GM23248 (cell line): Measurements from ENCODE around the gene RFX8. TPM values are rescaled to one million over a fixed set of nuclear protein-coding genes. Genes with fewer than 3 reads are reported as not detected.

Experiments used
- DNase-seq: peaks from one replicate; pipeline ENCODE4 v3.0.0-alpha.2; 2015
- H2AFZ ChIP-seq: fragments of 200-600 bp; sonication (generic); 2 replicates; pipeline ENCODE4 v1.6.1; 2016; ENCODE audit warnings: antibody characterized with exemption
- H3F3A ChIP-seq: fragments of 200-600 bp; sonication (generic); 2 replicates; pipeline ENCODE4 v1.6.1; 2016; ENCODE audit warnings: mild to moderate bottlenecking, antibody characterized with exemption, mixed run types; ENCODE audit not compliant: insufficient read depth
- H3K27ac ChIP-seq: fragments of 200-600 bp; sonication (generic); 2 replicates; pipeline ENCODE4 v1.5.1; 2016; ENCODE audit warnings: mild to moderate bottlenecking
- H3K27me3 ChIP-seq: fragments of 200-600 bp; sonication (generic); replicated peaks from 2 replicates; pipeline ENCODE4 v1.6.1; 2016; ENCODE audit warnings: mild to moderate bottlenecking; ENCODE audit not compliant: insufficient read depth
- H3K36me3 ChIP-seq: fragments of 200-600 bp; sonication (generic); 2 replicates; pipeline ENCODE4 v1.6.1; 2016; ENCODE audit warnings: low read depth, mild to moderate bottlenecking
- H3K4me1 ChIP-seq: fragments of 200-600 bp; sonication (generic); 2 replicates; pipeline ENCODE4 v1.6.1; 2016; ENCODE audit warnings: mild to moderate bottlenecking; ENCODE audit not compliant: insufficient read depth
- H3K4me2 ChIP-seq: fragments of 200-600 bp; sonication (generic); one replicate; pipeline ENCODE4 v1.6.1; 2016; ENCODE audit warnings: mild to moderate bottlenecking; ENCODE audit not compliant: unreplicated experiment
- H3K4me3 ChIP-seq: fragments of 200-600 bp; sonication (generic); 2 replicates; pipeline ENCODE4 v1.5.1; 2016; ENCODE audit warnings: mild to moderate bottlenecking
- H3K79me2 ChIP-seq: fragments of 200-600 bp; sonication (generic); 2 replicates; pipeline ENCODE4 v1.6.1; 2016; ENCODE audit warnings: mild to moderate bottlenecking; ENCODE audit not compliant: insufficient read depth
- H3K9ac ChIP-seq: fragments of 200-600 bp; sonication (generic); 2 replicates; pipeline ENCODE4 v1.6.1; 2016; ENCODE audit warnings: mild to moderate bottlenecking
- H3K9me2 ChIP-seq: fragments of 200-600 bp; sonication (generic); 2 replicates; pipeline ENCODE4 v1.6.1; 2016; ENCODE audit warnings: mixed run types, mild to moderate bottlenecking, moderate library complexity; ENCODE audit not compliant: insufficient read depth
- H3K9me3 ChIP-seq: fragments of 200-600 bp; sonication (generic); one replicate; pipeline ENCODE4 v1.6.1; 2017; ENCODE audit warnings: low read depth
- H4K20me1 ChIP-seq: fragments of 200-600 bp; sonication (generic); 2 replicates; pipeline ENCODE4 v1.6.0; 2016; ENCODE audit not compliant: insufficient read depth
- EZH2 ChIP-seq: fragments of 200-600 bp; sonication (generic); IDR thresholded peaks from 2 replicates; pipeline ENCODE4 v1.6.1; 2018; ENCODE audit warnings: antibody characterized with exemption, mild to moderate bottlenecking; ENCODE audit not compliant: insufficient read depth, poor library complexity, severe bottlenecking
- EZH2phosphoT487 ChIP-seq: fragments of 200-600 bp; sonication (generic); IDR thresholded peaks from 2 replicates; pipeline ENCODE4 v1.6.1; 2018; ENCODE audit warnings: antibody characterized with exemption, moderate library complexity, mild to moderate bottlenecking, low read depth; ENCODE audit not compliant: insufficient read depth
- WGBS, 2 experiments: methylation state at CpG; one replicate each; pipeline ENCODE4 v1.1.6; 2015 to 2017; ENCODE audit warnings: low lambda C conversion rate in 2 of 2, low coverage in 1 of 2; ENCODE audit errors: missing lambda C conversion rate in 2 of 2; 5-methylcytosine and 5-hydroxymethylcytosine counted together
- in situ Hi-C: fragments of 300-500 bp; cut with MboI; formaldehyde crosslinking; loops from 2 replicates; pipeline ENCODE4 v1.15.0; 2020
- polyA plus RNA-seq: library from polyadenylated mRNA; unstranded; fragments of >200 nt; fragmentation: Nextera tagmentation; extraction: Ambion mirVana; gene quantifications from 2 replicates; pipeline ENCODE4 v1.2.1, GENCODE V29; 2016
- total RNA-seq: library from RNA; depleted of rRNA; stranded (reverse); fragments of >200 nt; shearing (Covaris generic); gene quantifications from 2 replicates; pipeline ENCODE4 v1.2.3, GENCODE V29; 2014

RFX8 gene
- total and polyA plus RNA-seq, 2 experiments from 2014 or later, result 5.9 to 6.4 TPM

DNA sequence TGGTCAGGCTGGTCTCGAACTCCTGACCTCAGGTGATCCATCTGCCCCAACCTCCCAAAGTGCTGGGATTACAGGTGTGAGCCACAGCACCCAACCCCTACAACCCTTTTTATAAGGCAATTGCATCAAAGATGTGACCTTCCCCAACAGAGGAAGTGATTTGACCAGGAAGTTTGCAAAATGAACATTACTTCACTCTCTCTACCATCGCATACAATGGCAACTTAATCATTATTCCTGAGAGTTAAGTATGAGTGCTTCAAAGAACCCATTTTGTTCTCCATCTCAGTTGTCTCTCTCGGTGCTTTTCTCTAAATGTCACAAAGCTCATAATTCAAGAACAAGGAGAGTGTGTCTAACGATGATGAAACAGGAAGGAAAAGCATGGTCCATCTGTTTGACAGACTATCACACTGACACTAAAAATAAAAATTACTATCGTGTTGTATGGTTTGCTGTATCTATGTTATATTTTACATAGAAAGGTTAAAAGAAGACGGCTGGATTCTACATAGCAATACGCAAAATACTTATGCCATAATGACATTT lies 69.5 kb downstream of the RFX8 start:
- Histone ChIP-seq H3K4me1 (0 out of 2 replicates have a peak, but pooled peaks cover 3% of the 10 kb centered on the region), H3K4me2 (no peak overlapping the region), H3K36me3 (0 out of 2 replicates have a peak, but pooled peaks cover 6% of the 10 kb centered on the region), H3K9me2 (no peaks in the 10 kb centered on the region), H3K27ac (no peak overlapping the region), H3F3A (peaks cover 6% of the 10 kb centered on the region; the same call in 1 of the 2 replicates), H3K79me2 (no peaks in the 10 kb centered on the region), H3K4me3 (no peak overlapping the region), H4K20me1 (no peaks in the 10 kb centered on the region), H2AFZ (no peak overlapping the region), H3K9me3 (no peaks in the 10 kb centered on the region), H3K9ac (no peak overlapping the region), H3K27me3 (no peaks in the 10 kb centered on the region)
- in situ Hi-C loops, result no loop called here
- WGBS, 2 experiments, result 95 to 98% methylated on average over 7 of the region's 7 CpGs
- DNase-seq, result no peak
- no peak for TF ChIP-seq EZH2
- no peak for TF ChIP-seq EZH2phosphoT487

DNA sequence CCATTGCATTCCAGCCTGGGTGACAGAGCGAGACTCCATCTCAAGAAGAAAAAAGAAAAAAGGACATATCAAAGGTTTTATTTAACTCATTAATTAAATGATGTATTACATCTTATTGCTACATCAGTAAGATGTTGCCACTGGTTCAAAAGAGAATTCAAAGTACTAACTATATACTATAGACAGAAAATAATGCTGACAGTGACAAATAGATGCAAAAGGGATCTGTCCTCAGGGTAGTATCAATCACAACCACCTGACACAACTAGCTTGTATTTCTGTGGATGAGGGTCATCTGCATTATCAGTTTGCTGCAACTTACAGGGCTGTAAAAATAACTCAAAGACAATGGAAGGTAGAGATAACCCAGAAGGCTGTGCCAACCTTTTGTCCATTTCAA lies 71.2 kb downstream of the RFX8 start:
- H3K79me2 ChIP-seq, result no peaks in the 10 kb centered on the region
- in situ Hi-C loops, result no loop called here

DNA sequence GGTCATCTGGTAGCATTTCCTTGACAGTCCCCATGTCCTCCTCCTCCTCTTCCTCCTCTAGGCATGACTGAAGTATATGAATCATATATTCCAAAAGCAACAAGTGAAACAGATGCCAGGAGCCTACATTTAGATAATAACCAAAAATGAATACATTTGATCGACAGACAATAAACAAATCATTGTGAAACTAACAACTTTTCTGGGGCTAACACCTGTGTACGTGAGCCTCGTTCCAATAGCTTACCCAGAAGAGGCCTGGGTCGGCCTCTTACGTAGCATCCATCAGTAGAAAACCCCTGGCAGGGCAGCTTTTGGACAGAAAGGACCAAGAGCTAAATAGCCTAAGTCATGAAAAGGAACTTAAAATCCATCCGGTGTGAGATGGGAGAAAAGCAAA lies 72.3 kb downstream of the RFX8 start:
- H3K9me2 ChIP-seq, result no peaks in the 10 kb centered on the region
- no peaks in the 10 kb centered on the region for H3K9me3 ChIP-seq
- H3K36me3 ChIP-seq, result 0 out of 2 replicates have a peak, but pooled peaks cover 6% of the 10 kb centered on the region
- H3K4me1 ChIP-seq, result 0 out of 2 replicates have a peak, but pooled peaks cover 3% of the 10 kb centered on the region
- no peaks in the 10 kb centered on the region for H4K20me1 ChIP-seq
- no peak overlapping the region for H3K9ac ChIP-seq
- H3F3A ChIP-seq, result peaks cover 14% of the 10 kb centered on the region; the same call in 1 of the 2 replicates
- H3K4me2 ChIP-seq, result no peak overlapping the region
- no peaks in the 10 kb centered on the region for H3K79me2 ChIP-seq
- no peak for DNase-seq
- no peak overlapping the region for H3K4me3 ChIP-seq
- WGBS, 2 experiments, result 98 to 99% methylated on average over 6 of the region's 6 CpGs
- in situ Hi-C loops, result no loop called here
- TF ChIP-seq EZH2, result no peak
- no peak for TF ChIP-seq EZH2phosphoT487
- H3K27ac ChIP-seq, result no peak overlapping the region
- no peak overlapping the region for H2AFZ ChIP-seq
- no peaks in the 10 kb centered on the region for H3K27me3 ChIP-seq

More for the DNA sequence above, 71.2 kb downstream of the RFX8 start:
- 100% methylated on average over 1 of the region's 1 CpG for WGBS, 2 experiments
- TF ChIP-seq EZH2phosphoT487 (no peak), EZH2 (no peak)
- Histone ChIP-seq H3K4me1 (0 out of 2 replicates have a peak, but pooled peaks cover 3% of the 10 kb centered on the region), H3K9me3 (no peaks in the 10 kb centered on the region), H3K27me3 (no peaks in the 10 kb centered on the region), H3K27ac (no peak overlapping the region), H3K36me3 (0 out of 2 replicates have a peak, but pooled peaks cover 6% of the 10 kb centered on the region), H3K4me3 (no peak overlapping the region), H2AFZ (no peak overlapping the region), H4K20me1 (no peaks in the 10 kb centered on the region), H3K9me2 (no peaks in the 10 kb centered on the region), H3F3A (peaks cover 13% of the 10 kb centered on the region; the same call in 1 of the 2 replicates), H3K4me2 (no peak overlapping the region), H3K9ac (no peak overlapping the region)
- DNase-seq, result no peak

DNA sequence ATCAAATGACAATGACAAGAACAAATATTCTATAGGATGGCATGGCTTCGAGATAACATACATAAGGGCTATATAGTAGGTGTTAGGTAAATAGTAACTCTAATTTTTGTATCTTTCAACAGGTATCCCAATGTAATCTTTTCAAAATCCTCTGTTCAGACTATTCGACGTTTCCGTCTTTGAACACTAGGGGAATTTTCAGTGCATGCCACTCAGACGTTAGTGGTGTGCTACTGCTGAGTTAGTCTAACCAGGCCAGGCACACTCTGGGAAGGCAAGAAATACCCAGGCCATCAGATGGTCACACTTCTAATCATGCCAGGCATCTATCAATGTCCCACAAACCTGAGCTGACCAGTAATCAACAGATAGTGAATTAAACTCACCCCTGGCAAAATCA lies 73.0 kb downstream of the RFX8 start:
- Histone ChIP-seq H3K9me3 (no peaks in the 10 kb centered on the region), H3K4me1 (peaks cover 3% of the 10 kb centered on the region), H3K79me2 (no peaks in the 10 kb centered on the region), H3K27ac (no peak overlapping the region), H4K20me1 (no peaks in the 10 kb centered on the region), H2AFZ (no peak overlapping the region), H3K4me3 (no peak overlapping the region), H3K9me2 (no peaks in the 10 kb centered on the region), H3K36me3 (0 out of 2 replicates have a peak, but pooled peaks cover 6% of the 10 kb centered on the region), H3F3A (peaks cover 14% of the 10 kb centered on the region), H3K4me2 (no peak overlapping the region), H3K27me3 (no peaks in the 10 kb centered on the region), H3K9ac (no peak overlapping the region)
- TF ChIP-seq EZH2phosphoT487, result no peak
- no peak for TF ChIP-seq EZH2
- no peak for DNase-seq
- 77 to 84% methylated on average over 5 of the region's 5 CpGs for WGBS, 2 experiments
- in situ Hi-C loops, result no loop called here

DNA sequence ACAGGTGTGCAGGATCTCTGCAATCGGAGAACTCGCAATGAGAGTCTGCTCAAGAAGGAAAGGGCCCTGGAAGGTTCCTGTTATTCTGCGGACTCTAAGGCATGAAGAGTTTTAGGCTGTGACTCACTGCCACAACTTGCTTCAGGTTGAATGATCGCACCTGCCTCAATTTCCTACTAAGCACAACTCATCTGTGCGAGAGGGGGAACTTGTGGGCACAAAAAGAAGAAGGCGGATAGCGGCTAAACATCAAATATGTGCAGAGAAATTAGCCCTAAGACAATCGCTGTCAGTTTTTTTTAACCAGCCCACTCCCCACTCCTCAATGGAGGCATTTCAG lies 73.6 kb downstream of the RFX8 start:
- WGBS, 2 experiments, result 91 to 94% methylated on average over 8 of the region's 8 CpGs
- peaks cover 9% of the 10 kb centered on the region for H3K4me1 ChIP-seq
- H3K9ac ChIP-seq, result no peak overlapping the region
- no peak overlapping the region for H2AFZ ChIP-seq
- H3K27ac ChIP-seq, result no peak overlapping the region
- no peak overlapping the region for H3K4me3 ChIP-seq
- no peaks in the 10 kb centered on the region for H3K9me2 ChIP-seq
- no peak for DNase-seq
- H3K4me2 ChIP-seq, result no peak overlapping the region
- in situ Hi-C loops, result no loop called here
- TF ChIP-seq EZH2, result no peak
- TF ChIP-seq EZH2phosphoT487, result no peak
- no peaks in the 10 kb centered on the region for H3K27me3 ChIP-seq
- H3K36me3 ChIP-seq, result 0 out of 2 replicates have a peak, but pooled peaks cover 6% of the 10 kb centered on the region
- peaks cover 20% of the 10 kb centered on the region for H3F3A ChIP-seq
- no peaks in the 10 kb centered on the region for H4K20me1 ChIP-seq
- H3K9me3 ChIP-seq, result no peaks in the 10 kb centered on the region
- no peaks in the 10 kb centered on the region for H3K79me2 ChIP-seq
